Sigmoid colon (tissue), 7 donors: ENCODE data around the gene RRP1B. TPM values are rescaled to one million over a fixed set of nuclear protein-coding genes. Genes with fewer than 3 reads are reported as not detected.
"Not testable (repeated sequence)": the region's sequence is repeated elsewhere in the genome, so short reads cannot be mapped to it uniquely, and the experiment has no call there.

Source experiments
- DNase-seq: peaks from one replicate; pipeline ENCODE4 v3.0.0-alpha.2; 2019
- H3K27ac ChIP-seq, 4 donors: fragments of 200-600 bp; sonication (generic); one replicate each; pipeline ENCODE4 v1.5.1; 2016 to 2019; ENCODE audit warnings: mild to moderate bottlenecking in 1 of 4
- H3K27me3 ChIP-seq, 3 donors: fragments of 200-600 bp; sonication (generic); one replicate each; pipeline ENCODE4 v1.5.1; 2019; ENCODE audit warnings: mild to moderate bottlenecking in 1 of 3
- H3K36me3 ChIP-seq, 4 donors: fragments of 200-600 bp; sonication (generic); one replicate each; pipeline ENCODE4 v1.5.1; 2016 to 2019
- H3K4me1 ChIP-seq, 4 donors: fragments of 200-600 bp; sonication (generic); one replicate each; pipeline ENCODE4 v1.5.1; 2017 to 2019
- H3K4me3 ChIP-seq, 4 donors: fragments of 200-600 bp; sonication (generic); one replicate each; pipeline ENCODE4 v1.5.1; 2017 to 2019; ENCODE audit warnings: mild to moderate bottlenecking in 2 of 4, moderate library complexity in 1 of 4
- H3K9me3 ChIP-seq, 4 donors: fragments of 200-600 bp in 3 of 4; sonication (generic) in 3 of 4; one replicate each; pipeline versions ENCODE4 v1.5.1 to v1.6.1; 2013 to 2019
- EP300 ChIP-seq, 4 donors: sonication (generic); formaldehyde crosslinking; IDR thresholded peaks; one replicate each; pipeline ENCODE4 v1.6.1; 2017; ENCODE audit warnings: antibody characterized with exemption in 4 of 4
- POLR2A ChIP-seq, 2 donors: fragments of 450-650 bp; IDR thresholded peaks; one replicate each; pipeline ENCODE4 v1.6.1; 2016; ENCODE audit warnings: antibody characterized with exemption in 2 of 2, mild to moderate bottlenecking in 2 of 2, moderate library complexity in 2 of 2
- POLR2AphosphoS5 ChIP-seq, 4 donors: sonication (generic); formaldehyde crosslinking; IDR thresholded peaks; one replicate each; pipeline ENCODE4 v1.6.1; 2017; ENCODE audit warnings: antibody characterized with exemption in 4 of 4
- WGBS, 2 donors: extraction: QIAGEN DNeasy Blood & Tissue Kit; methylation state at CpG; one replicate each; pipeline ENCODE4 v1.1.7; 2013; 5-methylcytosine and 5-hydroxymethylcytosine counted together
- intact Hi-C: fragments of 100-400 bp; cut with DNase I; formaldehyde crosslinking; loops from one replicate; pipeline ENCODE4 v1.15.1; 2023
- polyA plus RNA-seq, 3 donors: library from polyadenylated mRNA; stranded (reverse); fragments of 200-250 nt; gene quantifications; one replicate each; pipeline ENCODE4 v1.2.3, GENCODE V29; 2013
- total RNA-seq, 4 donors: library from RNA; depleted of rRNA; stranded (reverse); fragments of >200 nt; gene quantifications; one replicate each; pipeline ENCODE4 v1.1.0, GENCODE V29; 2016
- TF ChIP-seq, protein P1 (sequence below), 4 experiments: fragments of 450-650 bp in 3 of 4; fragments of 200-600 bp in 1 of 4; IDR thresholded peaks; one replicate each; pipeline ENCODE4 v1.5.1; 2016 to 2019; ENCODE audit warnings: antibody characterized with exemption in 4 of 4, mild to moderate bottlenecking in 3 of 4, moderate library complexity in 2 of 4
- donor health status: healthy with polysubstance abuse.
- donor health status: Bipolar disorder and iron deficiency.
- donor health status: healthy.

RRP1B gene
- total and polyA plus RNA-seq, 7 donors, result 3.5 to 20.5 (median 15.2) TPM

DNA sequence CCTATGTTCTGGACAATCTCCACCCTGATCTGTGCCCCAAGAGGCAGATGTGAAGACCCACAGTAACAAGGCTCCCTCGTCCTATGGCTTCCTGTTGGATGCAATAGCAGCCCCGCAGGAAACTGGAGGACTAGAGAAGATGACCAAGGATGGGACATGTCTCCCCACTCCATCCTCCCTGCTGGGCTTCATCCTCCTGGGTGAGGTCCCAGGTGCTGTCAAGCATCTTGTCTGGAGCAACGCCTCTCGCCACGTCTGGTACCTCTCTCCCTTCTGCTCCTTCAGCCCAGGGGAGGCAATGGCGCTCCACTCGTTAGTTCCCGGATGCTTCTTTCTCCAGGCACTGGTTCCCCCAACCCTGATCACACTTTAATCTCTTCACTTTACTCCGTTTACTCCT is 11.2 kb upstream of the RRP1B start:
- WGBS, 2 donors, result 79 to 84% methylated on average over 9 of the region's 9 CpGs
- H3K36me3 ChIP-seq, result no peaks in the 10 kb centered on the region
- no peak for DNase-seq
- peaks cover 0 to 12% (median 8%) of the 10 kb centered on the region in 4 donors for H3K4me1 ChIP-seq
- H3K9me3 ChIP-seq, result no peaks in the 10 kb centered on the region
- no peak overlapping the region for H3K27ac ChIP-seq
- no peak overlapping the region for H3K4me3 ChIP-seq
- TF ChIP-seq EP300 (IDR thresholded peaks at IDR 0.05), result no peak
- no peak for TF ChIP-seq POLR2A (IDR thresholded peaks at IDR 0.05)
- TF ChIP-seq, protein P1, sequence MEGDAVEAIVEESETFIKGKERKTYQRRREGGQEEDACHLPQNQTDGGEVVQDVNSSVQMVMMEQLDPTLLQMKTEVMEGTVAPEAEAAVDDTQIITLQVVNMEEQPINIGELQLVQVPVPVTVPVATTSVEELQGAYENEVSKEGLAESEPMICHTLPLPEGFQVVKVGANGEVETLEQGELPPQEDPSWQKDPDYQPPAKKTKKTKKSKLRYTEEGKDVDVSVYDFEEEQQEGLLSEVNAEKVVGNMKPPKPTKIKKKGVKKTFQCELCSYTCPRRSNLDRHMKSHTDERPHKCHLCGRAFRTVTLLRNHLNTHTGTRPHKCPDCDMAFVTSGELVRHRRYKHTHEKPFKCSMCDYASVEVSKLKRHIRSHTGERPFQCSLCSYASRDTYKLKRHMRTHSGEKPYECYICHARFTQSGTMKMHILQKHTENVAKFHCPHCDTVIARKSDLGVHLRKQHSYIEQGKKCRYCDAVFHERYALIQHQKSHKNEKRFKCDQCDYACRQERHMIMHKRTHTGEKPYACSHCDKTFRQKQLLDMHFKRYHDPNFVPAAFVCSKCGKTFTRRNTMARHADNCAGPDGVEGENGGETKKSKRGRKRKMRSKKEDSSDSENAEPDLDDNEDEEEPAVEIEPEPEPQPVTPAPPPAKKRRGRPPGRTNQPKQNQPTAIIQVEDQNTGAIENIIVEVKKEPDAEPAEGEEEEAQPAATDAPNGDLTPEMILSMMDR (IDR thresholded peaks at IDR 0.05), result no peak
- TF ChIP-seq POLR2AphosphoS5 (IDR thresholded peaks at IDR 0.05), result no peak
- intact Hi-C loops, result no loop called here
- no peaks in the 10 kb centered on the region for H3K27me3 ChIP-seq

DNA sequence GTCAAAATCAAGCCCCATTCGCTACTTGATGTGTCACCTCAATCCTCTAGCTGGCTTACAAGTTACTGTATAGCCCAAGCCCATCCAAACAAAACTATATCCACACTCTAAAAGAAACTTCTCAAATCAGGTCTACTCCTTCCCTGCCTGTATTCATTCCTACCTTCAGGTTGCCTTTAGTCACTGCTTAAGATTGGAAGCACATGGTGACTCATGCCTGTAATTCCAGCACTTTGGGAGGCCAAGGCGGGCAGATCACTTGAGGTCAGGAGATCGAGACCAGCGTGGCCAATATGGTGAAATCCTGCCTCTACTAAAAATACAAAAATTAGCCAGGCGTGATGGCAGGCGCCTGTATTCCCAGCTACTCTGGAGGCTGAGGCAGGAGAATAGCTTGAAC is 7.4 kb upstream of the RRP1B start:
- H3K4me1 ChIP-seq, H3K36me3 ChIP-seq, intact Hi-C loops, H3K4me3 ChIP-seq, H3K27ac ChIP-seq, H3K27me3 ChIP-seq, H3K9me3 ChIP-seq, DNase-seq: not testable (repeated sequence)
- 95 to 96% methylated on average over 6 of the region's 6 CpGs for WGBS, 2 donors

DNA sequence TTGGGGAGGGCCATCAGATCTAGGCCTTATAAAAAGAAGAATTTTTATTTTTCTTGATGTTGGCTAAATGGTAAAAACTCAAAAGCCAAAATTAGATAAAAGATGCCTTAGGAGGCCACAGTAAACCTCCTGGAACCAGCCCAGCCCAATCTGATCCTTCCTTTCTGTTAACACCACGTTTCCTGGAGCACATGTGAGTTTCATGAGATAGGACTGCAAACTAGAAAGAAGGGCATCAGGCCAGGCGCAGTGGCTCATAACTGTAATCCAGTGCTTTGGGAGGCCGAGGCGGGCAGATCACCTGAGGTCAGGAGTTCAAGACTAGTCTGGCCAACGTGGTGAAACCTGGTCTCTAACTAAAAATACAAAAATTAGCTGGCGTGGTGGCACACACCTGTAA is 6.7 kb upstream of the RRP1B start:
- Histone ChIP-seq H3K4me3 (no peak overlapping the region), H3K27ac (no peak overlapping the region), H3K4me1 (no peaks in the 10 kb centered on the region), H3K36me3 (no peaks in the 10 kb centered on the region), H3K9me3 (no peaks in the 10 kb centered on the region), H3K27me3 (no peaks in the 10 kb centered on the region)
- intact Hi-C loops, result no loop called here
- 82 to 83% methylated on average over 6 of the region's 6 CpGs for WGBS, 2 donors
- TF ChIP-seq EP300 (IDR thresholded peaks at IDR 0.05) (no peak), POLR2A (IDR thresholded peaks at IDR 0.05) (no peak), POLR2AphosphoS5 (IDR thresholded peaks at IDR 0.05) (no peak)
- TF ChIP-seq, protein P1 (IDR thresholded peaks at IDR 0.05), result no peak
- DNase-seq, result no peak

DNA sequence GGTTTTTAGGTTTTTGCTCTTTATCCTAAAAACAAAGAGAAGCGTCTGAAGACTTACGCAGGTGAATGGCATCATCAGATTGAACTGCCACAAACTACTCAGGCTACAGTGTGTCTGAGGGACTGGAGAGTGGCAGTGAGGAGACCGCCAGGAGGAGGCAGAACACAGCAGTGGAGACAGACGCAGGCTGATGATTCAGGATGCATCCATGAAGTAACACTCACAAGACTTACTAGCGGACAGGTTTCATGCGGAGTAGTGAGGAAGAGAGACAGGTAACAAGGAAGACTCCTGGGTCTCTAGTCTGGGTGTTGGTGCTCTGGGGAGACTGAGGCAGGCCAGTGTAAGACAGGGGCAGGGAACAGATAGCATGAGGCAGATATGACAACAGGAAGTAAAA is 5.7 kb upstream of the RRP1B start:
- 93 to 94% methylated on average over 6 of the region's 6 CpGs for WGBS, 2 donors
- Histone ChIP-seq H3K9me3 (no peaks in the 10 kb centered on the region), H3K36me3 (no peaks in the 10 kb centered on the region), H3K27me3 (no peaks in the 10 kb centered on the region), H3K27ac (no peak overlapping the region), H3K4me1 (peaks cover 0 to 2% (median under 1%) of the 10 kb centered on the region in 4 donors), H3K4me3 (no peak overlapping the region)
- TF ChIP-seq, protein P1 (IDR thresholded peaks at IDR 0.05), result no peak
- TF ChIP-seq POLR2AphosphoS5 (IDR thresholded peaks at IDR 0.05) (no peak), EP300 (IDR thresholded peaks at IDR 0.05) (no peak), POLR2A (IDR thresholded peaks at IDR 0.05) (no peak)
- intact Hi-C loops, result no loop called here
- DNase-seq, result no peak

DNA sequence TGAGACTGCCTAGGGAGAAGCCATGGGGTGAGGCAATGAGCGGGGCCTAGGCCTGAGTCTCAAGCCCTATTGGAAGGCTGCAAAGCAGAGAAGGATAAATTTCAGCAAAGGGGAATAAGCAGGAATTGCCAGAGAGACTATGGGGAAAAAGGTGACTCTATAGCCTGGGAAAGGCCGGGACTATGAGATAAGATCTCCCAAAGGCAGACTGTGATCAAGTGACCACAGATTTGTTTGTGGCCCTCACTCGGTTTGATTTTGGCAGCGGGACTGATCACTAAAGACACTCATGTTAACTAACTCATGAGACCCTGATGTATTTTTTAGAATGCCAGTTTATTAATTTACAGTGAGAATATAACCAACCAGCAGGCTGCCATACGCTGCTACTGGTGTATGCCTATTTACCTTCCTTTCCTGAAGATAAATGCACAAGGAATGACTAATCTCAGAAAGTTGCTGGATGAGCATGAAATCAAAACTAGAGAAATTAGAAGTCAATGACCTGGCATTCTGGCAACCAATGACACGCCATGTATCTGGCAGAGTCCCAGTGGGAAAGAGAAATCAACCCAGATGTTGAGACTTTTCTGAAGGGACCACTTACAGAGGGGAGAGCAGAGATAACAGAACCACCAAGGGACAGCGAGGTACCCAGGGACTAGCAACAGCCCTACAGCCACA is 4.4 kb upstream of the RRP1B start:
- Histone ChIP-seq H3K4me1 (peaks cover 0 to 9% (median 7%) of the 10 kb centered on the region in 4 donors), H3K9me3 (no peaks in the 10 kb centered on the region), H3K27ac (no peak overlapping the region), H3K4me3 (no peak overlapping the region), H3K27me3 (no peaks in the 10 kb centered on the region), H3K36me3 (no peaks in the 10 kb centered on the region)
- intact Hi-C loops, result no loop called here
- 90 to 94% methylated on average over 7 of the region's 7 CpGs for WGBS, 2 donors
- DNase-seq, result no peak
- no peak for TF ChIP-seq POLR2A (IDR thresholded peaks at IDR 0.05)
- TF ChIP-seq, protein P1 (IDR thresholded peaks at IDR 0.05), result no peak
- TF ChIP-seq EP300 (IDR thresholded peaks at IDR 0.05), result no peak
- no peak for TF ChIP-seq POLR2AphosphoS5 (IDR thresholded peaks at IDR 0.05)
